HepG2 (cell line): Measurements from ENCODE around the gene SEMA4A. TPM values are rescaled to one million over a fixed set of nuclear protein-coding genes. Genes with fewer than 3 reads are reported as not detected.
A peak's percentile ranks its signal among the peaks of the same experiment; 100 is the strongest.

Experiments
- FOSL1 ChIP-seq: sonication (generic); formaldehyde crosslinking; IDR thresholded peaks from 2 replicates; pipeline ENCODE4 v1.9.0; 2021; ENCODE audit warnings: missing genetic modification reagents, borderline replicate concordance
- HNF1A ChIP-seq, 2 experiments: sonication (generic) in 1 of 2; formaldehyde crosslinking in 1 of 2; IDR thresholded peaks; 2 replicates each; pipeline versions ENCODE4 v1.4.0 to v1.6.1; 2016 to 2020; ENCODE audit warnings: borderline replicate concordance in 1 of 2, low read depth in 1 of 2, mild to moderate bottlenecking in 1 of 2, missing genetic modification reagents in 1 of 2
- POLR2AphosphoS5 ChIP-seq: IDR thresholded peaks from 2 replicates; pipeline ENCODE4 v1.6.1; 2012; ENCODE audit warnings: low read depth, low read length
- RFX3 ChIP-seq: IDR thresholded peaks from 2 replicates; pipeline ENCODE4 v1.6.1; 2016; ENCODE audit warnings: missing biosample characterization, missing genetic modification reagents
- RXRA ChIP-seq: sonication (generic); formaldehyde crosslinking; IDR thresholded peaks from 2 replicates; pipeline ENCODE4 v1.5.1; 2020; ENCODE audit warnings: missing genetic modification reagents
- STAT6 ChIP-seq: sonication (generic); formaldehyde crosslinking; IDR thresholded peaks from 2 replicates; pipeline ENCODE4 v1.4.0; 2020; ENCODE audit warnings: missing genetic modification reagents, mild to moderate bottlenecking, borderline replicate concordance
- TEAD3 ChIP-seq: optimal IDR thresholded peaks from 2 replicates; pipeline ENCODE3; 2016; ENCODE audit warnings: borderline replicate concordance
- ZBTB4 ChIP-seq: sonication (generic); formaldehyde crosslinking; IDR thresholded peaks from 2 replicates; pipeline ENCODE4 v1.4.0; 2020; ENCODE audit warnings: missing genetic modification reagents, mild to moderate bottlenecking, borderline replicate concordance
- ZMAT5 ChIP-seq: sonication (generic); formaldehyde crosslinking; IDR thresholded peaks from 2 replicates; pipeline ENCODE4 v1.5.0; 2020; ENCODE audit warnings: mild to moderate bottlenecking, low read depth, missing genetic modification reagents, borderline replicate concordance
- ZNF292 ChIP-seq: sonication (generic); formaldehyde crosslinking; IDR thresholded peaks from 2 replicates; pipeline ENCODE4 v1.8.1; 2022; ENCODE audit warnings: mild to moderate bottlenecking, low read depth, missing genetic modification reagents, borderline replicate concordance
- ZXDC ChIP-seq: sonication (generic); formaldehyde crosslinking; IDR thresholded peaks from 2 replicates; pipeline ENCODE4 v1.5.0; 2020; ENCODE audit warnings: mild to moderate bottlenecking, missing genetic modification reagents
- polyA plus RNA-seq, 8 experiments: library from polyadenylated mRNA; depleted of rRNA in 3 of 8; stranded (reverse) in 7 of 8; unstranded in 1 of 8; fragments of >200 nt; fragmentation: Illumina TruSeq in 4 of 8; extraction: Trizol in 4 of 8; gene quantifications; 2 replicates each; pipeline versions ENCODE4 v1.2.1 to v1.2.3, GENCODE V29; 2011 to 2016; ENCODE audit warnings: low read depth in 4 of 8, missing spikeins in 1 of 8, mixed read lengths in 1 of 8; ENCODE audit not compliant: insufficient read depth in 1 of 8
- total RNA-seq, 5 experiments: library from RNA; depleted of rRNA; stranded (reverse); fragments of >200 nt; fragmentation: Illumina TruSeq; extraction: Trizol; gene quantifications; 2 replicates each; pipeline ENCODE4 v1.2.3, GENCODE V29; 2016; ENCODE audit warnings: low read depth in 1 of 5

Gene SEMA4A
- total and polyA plus RNA-seq, 2 of the 13 experiments (the other 11 are each of a cell fraction or from before 2014, with no cell fraction given), result 0.09 to 0.20 TPM

GRCh38 chr1:156123356-156124196 lies 29.8 kb upstream of the SEMA4A start (continued):
- TF ChIP-seq FOSL1 (peak; percentile 56; the same call in 1 of the 2 replicates), ZNF292 (CRISPR knock-in tag) (peak; percentile 50; the same call in 1 of the 2 replicates), POLR2AphosphoS5 (peak; percentile 25; the same call in 1 of the 2 replicates), STAT6 (0 out of 2 replicates have a peak, but pooled peaks have one; percentile 38), ZBTB4 (CRISPR knock-in tag) (0 out of 2 replicates have a peak, but pooled peaks have one; percentile 48), RFX3 (CRISPR knock-in tag) (no peak), RXRA (CRISPR knock-in tag) (peak; percentile 54; the same call in 1 of the 2 replicates), TEAD3 (CRISPR knock-in tag) (peak; percentile 58), HNF1A (IDR thresholded peaks at IDR 0.05; ENCODE audit: low read depth) (0 out of 2 replicates have a peak, but pooled peaks have one; percentile 17), HNF1A (CRISPR knock-in tag; IDR thresholded peaks at IDR 0.05; ENCODE audit: borderline replicate concordance) (peak; percentile 72; the same call in 1 of the 2 replicates), ZXDC (0 out of 2 replicates have a peak, but pooled peaks have one; percentile 33), ZMAT5 (CRISPR knock-in tag) (no peak)
